GM21825 (cell line): ENCODE measurements around the gene ANTXRL.
"Not testable (repeated sequence)": the region's sequence is repeated elsewhere in the genome, so short reads cannot be mapped to it uniquely, and the experiment has no call there.

ENCODE experiments used
- ATAC-seq: cut with Tn5 transposase; IDR thresholded peaks from one replicate; pipeline ENCODE4 v1.9.1; 2021; ENCODE audit warnings: mild to moderate bottlenecking, moderate library complexity; ENCODE audit not compliant: unreplicated experiment

The ANTXRL gene

GRCh38 chr10:46286991-46287693 is at the start of gene ANTXRL:
ANTXRL (plus strand) TSS chr10:46286997; CDS start chr10:46287263, 266 bp downstream.
- ATAC-seq, result no peak

- ATAC-seq, result no peak
These were observed 48.8 kb upstream of the ANTXRL start for GRCh38 chr10:46237815-46238510.

DNA sequence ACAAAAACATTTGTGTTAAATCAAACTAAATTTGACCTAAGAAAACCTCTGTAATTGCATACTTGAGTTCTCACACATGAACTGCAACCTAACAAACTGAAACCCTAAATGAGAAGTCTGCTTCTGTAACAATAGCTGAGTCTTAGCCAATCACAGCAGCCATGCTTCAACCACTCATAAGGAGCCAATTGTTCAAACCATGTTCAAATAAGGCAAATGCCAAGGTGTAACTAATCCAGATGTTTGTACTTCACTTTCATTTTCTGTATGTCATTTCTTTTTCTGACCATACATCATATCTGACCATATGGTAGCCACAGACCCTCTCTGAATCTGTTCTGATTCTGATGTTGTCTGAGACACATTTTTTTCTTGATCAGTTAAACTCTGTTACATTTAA is 47.5 kb upstream of the ANTXRL start:
- no peak for ATAC-seq

DNA sequence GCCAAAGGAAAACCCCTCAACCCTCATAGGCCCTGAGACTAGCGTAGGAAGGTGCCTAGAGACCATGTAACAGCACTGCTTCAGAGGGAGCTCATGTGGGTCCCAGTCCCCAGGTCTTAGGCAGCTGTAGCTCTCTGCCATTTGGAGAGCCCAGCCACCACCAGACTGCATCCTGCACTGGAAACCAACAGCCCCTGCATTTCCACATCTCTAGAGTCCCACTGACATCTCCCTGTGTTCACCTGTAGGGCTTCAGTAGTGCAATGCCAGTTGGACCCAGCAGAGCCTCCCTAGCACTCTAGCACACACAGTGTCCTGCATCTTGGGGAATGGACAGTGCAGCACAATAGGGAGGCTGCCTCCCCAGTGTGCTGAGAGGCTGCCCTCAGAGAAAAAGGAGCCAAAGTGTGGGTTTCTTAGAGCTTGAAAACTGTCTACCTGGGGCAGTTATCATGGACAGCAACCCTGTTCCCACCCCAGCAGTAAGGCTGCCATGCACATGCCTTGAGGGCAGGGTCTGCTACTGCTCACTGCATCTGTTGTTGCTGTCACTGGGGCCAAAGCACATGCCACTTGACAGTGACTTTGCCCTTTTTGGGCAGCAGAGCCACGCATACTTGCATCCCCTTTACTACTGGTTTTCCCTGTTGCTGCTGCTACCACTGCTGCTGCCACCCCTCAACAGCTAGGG is 46.7 kb upstream of the ANTXRL start:
- ATAC-seq, result no peak

GRCh38 chr10:46240684-46241565 is 45.9 kb upstream of the ANTXRL start:
- no peak for ATAC-seq

GRCh38 chr10:46245381-46245900 is 41.4 kb upstream of the ANTXRL start:
- no peak for ATAC-seq

DNA sequence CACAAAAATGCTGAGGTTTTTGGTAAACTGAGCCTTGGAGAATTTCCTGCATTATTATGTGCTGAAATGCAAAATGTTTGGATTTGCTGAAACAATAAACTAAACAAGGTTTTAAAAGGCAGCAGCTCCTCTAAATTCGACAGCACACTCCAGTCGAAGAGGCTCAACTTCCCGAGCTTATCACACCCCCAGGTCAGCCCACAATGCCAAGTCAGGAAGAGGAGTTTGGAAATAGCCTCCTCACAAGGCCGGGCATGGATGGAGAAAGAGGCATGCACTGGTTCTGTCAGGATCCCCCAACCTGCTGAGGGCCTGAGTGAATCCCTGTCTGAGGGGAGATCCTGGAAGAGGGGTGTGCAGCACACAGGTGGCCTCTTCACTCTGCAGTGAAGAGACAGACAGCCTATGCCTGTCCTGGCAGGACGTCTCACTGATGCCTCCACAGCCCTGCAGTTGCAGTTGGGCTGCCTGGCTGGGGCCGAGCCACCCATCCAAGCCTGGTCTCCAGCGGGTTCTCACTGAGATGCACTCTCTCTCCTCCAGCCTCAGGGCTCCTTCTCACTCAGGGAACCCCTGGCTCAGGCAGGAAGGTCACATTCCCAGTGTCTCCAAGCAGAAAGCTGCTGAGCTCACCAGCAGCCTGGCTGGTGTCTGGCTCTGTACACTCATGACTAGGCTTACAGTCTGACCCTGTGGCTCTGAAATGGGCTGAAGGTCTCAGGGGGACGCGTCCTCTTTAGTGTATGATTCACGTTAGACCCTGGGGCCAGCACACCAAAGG is 40.2 kb upstream of the ANTXRL start:
- ATAC-seq, result not testable (repeated sequence)

- ATAC-seq, result no peak
These were observed 39.7 kb upstream of the ANTXRL start for GRCh38 chr10:46247181-46247475.

GRCh38 chr10:46247808-46248569 is 38.8 kb upstream of the ANTXRL start:
- ATAC-seq, result no peak

DNA sequence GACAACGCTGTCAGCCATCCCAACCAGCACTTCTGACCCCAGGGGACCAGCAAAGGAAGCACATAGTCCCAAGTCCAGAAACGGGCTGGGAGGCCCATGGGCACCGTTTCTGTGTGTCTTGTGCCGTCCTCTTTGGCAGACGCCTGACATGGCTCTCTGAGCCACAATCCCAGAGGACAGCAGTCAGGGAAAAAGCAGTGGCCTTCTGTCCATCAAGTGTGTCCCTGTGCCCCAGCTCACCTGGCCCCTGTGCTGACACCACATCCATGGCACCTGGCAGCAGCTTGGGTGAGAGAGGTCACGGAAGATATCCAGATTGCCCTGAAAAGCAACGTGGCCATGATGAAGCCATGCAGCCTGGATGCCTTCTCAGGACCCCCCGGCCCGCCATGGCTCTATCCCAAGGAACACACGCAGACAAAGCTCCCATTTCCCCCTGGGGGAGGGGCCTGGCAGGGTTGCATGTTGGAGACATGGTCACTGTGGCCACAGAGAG is 38.1 kb upstream of the ANTXRL start:
- no peak for ATAC-seq

DNA sequence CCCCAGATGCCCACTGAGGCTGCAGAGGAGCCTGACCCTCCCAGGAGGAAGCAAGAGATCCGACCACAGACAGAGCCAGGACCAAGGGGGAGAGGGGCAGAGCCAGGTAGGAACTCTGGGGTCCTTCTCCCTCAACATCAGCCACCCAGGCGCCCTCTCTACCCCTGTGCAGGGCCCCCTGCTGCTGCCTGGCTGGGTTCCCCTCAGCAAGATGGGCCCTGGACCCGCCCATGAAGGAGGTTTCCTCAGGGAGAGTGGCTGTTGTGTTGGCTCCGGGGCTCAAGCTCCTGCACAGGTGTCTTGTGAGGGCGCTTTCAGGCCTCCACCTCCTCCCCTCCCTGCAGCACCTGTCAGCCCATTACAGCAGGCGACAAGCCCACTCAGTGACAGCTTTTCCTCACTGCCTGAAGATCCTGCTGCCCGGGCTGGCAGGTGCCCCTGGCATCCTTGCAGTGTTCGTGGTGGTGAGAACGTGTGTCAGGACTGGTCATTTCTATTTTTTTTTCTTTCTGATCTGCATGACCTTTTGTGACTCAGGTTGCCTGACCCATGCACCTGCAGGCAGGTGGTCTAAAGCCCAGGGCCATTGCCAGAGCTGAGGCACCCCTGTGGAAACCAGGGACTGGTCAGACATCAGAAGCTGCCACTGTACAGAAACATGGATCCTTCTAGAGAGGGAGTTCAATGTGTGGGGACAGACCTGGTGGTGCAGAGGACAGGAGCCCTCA is 37.0 kb upstream of the ANTXRL start:
- ATAC-seq, result not testable (repeated sequence)

- no peak for ATAC-seq
These were observed 36.3 kb upstream of the ANTXRL start for GRCh38 chr10:46250481-46250880.

DNA sequence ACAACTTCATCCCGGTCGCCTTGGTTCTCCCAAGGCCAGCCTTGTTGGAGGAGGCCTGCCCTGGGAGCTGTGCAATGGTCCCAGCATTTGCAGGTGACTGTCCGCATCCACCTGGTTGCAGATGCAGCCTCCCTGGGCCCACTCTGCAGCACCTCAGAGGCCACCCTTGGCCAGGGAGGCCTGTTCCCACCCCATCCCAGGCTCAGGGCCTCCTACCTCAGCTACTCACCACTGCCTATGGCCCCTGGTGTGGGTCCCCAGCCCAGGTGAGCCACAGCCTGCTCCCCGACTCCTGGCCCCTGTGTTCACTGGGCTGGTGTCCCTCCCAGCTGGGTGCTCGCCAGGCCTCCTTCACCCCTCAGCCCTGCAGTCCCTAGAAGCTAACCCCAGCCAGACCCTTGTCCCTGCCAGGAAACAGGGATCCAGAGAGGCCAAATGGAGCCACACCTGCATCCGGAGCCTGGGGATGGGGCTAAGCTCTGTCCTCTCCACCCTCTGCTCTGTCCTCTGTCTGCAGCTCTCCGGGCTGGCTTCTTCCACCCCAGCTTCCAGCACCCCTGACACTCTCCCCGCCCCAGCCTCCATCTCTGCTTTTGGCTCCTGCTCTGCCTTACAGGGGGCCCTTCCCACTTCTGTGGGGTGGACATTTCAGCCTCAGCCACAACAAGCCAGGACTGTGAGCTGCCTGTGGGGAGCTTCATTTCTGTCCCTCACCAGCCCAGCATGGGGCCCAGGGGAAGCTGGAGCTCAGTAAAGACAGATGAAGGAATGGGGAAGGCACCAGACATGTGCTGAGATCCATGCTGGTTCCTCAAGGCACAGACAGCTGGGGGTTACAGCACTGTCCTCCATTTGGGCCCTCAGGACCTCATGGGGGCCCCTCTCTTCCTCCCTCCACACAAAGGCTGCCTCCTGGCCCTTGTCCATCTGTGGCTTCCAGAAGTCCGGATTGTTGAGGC is 35.6 kb upstream of the ANTXRL start:
- no peak for ATAC-seq

DNA sequence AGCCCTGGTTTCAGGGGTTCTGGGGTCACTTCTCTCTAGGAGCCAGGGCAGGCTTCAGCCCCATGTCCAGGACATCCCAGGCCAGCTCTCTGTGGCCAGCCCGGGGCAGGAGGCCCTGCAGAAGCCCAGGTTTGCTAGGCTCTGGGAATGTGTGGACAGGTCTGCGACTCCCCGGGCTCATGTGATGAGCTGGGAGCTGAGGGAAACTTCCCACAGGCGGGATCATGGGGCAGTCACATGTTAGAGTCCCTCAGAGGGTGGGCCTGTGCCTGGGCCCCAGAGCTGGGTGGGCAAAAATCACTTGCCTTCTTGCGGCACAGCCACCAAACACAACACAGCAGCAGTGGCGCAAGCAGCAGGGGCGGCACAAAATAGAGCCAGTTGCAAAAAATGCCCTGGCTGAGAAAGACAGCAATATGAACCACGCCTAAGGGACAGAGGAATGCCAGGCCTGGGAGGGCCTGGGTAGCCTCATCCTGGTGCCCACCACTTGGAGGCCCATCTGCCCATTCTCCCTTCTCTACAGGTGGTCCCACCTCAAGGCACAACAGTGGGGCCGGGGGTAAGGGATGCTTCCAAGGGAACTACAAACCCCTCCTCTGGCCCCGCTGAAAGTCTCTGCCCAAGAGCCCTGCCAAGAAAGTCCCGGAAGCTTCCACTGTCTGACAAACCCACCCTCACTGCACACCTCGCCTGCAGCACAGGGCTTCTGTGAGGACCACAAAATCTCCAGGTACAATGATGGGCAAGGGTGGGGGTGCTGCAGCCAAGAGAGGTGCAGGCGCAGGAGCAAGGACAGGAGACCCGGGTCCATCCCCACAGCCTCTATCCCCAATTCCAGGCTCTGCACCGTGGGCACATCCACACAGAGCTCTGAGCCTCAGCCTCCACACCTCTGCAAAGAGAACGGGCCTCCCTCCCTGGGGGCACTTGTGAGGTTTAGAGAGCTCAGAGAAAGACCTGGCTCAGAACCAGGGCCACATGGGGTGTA is 34.6 kb upstream of the ANTXRL start:
- ATAC-seq, result no peak

DNA sequence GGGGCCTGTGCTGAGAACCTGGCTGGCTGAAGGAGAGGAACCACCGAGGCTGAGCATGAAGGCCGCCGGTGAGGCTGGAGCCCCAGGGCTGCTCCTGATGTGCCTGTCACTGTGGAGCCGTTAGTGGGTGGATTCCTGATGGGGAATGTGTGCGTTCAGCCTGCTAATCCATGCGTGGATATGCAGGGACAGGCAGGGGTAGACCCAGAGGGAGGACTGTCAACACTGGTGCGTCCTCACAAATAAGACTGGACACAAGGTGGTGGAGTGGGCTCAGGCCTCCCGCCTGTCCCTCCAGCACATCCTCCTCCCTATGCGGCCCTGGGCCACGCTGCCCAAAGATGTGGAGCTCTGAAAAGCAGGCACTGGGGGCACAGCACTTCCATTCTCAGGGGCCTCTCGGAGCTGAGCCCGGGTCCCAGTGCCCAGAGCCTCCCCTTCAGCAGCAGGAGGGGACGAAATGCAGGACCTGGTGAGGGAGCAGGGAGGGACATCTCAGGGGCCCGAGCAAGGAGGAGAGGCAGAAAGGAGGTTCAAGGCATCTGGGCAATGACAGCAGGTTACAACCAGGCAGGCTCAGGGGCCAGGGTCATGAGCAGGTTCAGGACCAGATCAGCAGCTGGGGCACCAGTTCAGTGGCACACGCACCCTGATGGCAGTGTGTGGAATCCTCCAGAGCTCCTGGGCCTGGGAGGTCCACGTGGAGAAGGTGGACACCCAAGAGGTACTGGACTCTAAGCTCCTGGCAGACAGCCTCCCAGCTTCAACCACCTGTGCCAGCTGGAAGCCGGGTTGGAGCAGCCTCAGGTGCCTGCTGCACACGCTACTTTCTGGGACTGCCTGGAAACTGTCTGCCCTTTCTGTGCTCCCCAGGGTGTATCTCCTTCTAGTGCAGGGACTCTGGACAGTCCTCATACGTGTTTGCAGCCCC is 33.5 kb upstream of the ANTXRL start:
- ATAC-seq, result no peak
